ENCODE data around the gene CST6.

- TF ChIP-seq CTCF (IDR thresholded peaks at IDR 0.05; ENCODE audit: low read depth, low read length) = no peak
- TF ChIP-seq EZH2phosphoT487 (IDR thresholded peaks at IDR 0.05; ENCODE audit: low read depth) = no peak
Measured at GRCh38 chr11:65997286-65997685, 14.5 kb upstream of the CST6 start.

Measured in OCI-LY3 (cell line).